Measurements from ENCODE around the gene PAQR6. TPM values are rescaled to one million over a fixed set of nuclear protein-coding genes. Genes with fewer than 3 reads are reported as not detected.

Gene PAQR6
- total RNA-seq, 6 donors from 2014 or later: 1.3 to 10.5 (median 2.9) TPM

DNA sequence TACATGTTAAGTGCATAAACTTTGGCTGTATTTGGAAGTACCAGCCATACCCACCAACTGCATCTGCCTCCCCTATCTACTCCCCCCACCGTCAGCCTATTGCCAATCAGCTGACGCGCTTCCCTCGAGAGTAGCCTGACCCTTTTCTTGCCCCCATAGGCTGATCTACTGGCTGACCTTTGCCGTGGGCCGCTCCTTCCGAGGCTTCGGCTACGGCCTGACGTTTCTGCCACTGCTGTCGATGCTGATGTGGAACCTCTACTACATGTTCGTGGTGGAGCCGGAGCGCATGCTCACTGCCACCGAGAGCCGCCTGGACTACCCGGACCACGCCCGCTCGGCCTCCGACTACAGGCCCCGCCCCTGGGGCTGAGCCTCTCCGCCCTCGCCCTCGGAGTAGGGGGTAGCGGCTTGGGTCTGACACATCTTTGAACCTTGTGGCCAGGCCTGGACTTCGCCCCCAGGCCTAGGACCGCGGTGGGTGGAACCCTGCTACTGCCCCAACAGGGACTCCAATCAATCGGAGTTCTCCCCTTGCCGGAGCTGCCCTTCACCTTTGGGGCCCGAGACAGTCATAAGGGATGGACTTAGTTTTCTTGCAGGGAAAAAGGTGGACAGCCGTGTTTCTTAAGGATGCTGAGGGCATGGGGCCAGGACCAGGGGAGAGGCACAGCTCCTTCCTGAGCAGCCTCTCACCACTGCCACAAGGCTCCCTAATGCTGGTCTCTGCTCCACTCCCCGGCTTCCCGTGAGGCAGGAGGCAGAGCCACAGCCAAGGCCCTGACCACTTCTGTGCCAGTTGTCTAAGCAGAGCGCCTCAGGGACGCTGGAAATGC, 43.6 kb upstream of the PAQR6 start:
- Histone ChIP-seq H3K4me3 (peak overlapping the region; percentile 27 to 52 (median 43)), H3K36me3 (peaks cover 0 to 17% (median 6%) of the 10 kb centered on the region in 4 donors), H3K27ac (peak overlapping the region; percentile 45 to 81 (median 75)), H3K9me3 (no peaks in the 10 kb centered on the region), H3K4me1 (peaks cover 11 to 41% (median 25%) of the 10 kb centered on the region in 4 donors), H3K27me3 (no peaks in the 10 kb centered on the region)
- TF ChIP-seq POLR2A (IDR thresholded peaks at IDR 0.05) (peak in 2 of 4 donors; percentile 27 to 53), POLR2AphosphoS5 (IDR thresholded peaks at IDR 0.05) (peak in 1 of 2 donors; percentile 57), EP300 (IDR thresholded peaks at IDR 0.05) (no peak)
- WGBS, 2 donors: 14 to 29% methylated on average over 13 to 34 of the region's 37 CpGs
- ATAC-seq (ENCODE audit: low FRiP score in 2 of 2): peak; percentile 91 to 97
- peak; percentile 94 to 95 for DNase-seq

- ATAC-seq (ENCODE audit: low FRiP score in 2 of 2) (no peak), DNase-seq (no peak)
- H3K36me3 ChIP-seq: peaks cover 0 to 17% (median 6%) of the 10 kb centered on the region in 4 donors
- H3K4me1 ChIP-seq: peaks cover 8 to 30% (median 19%) of the 10 kb centered on the region in 4 donors
- no peaks in the 10 kb centered on the region for H3K9me3 ChIP-seq
- H3K4me3 ChIP-seq: no peak overlapping the region
- no peaks in the 10 kb centered on the region for H3K27me3 ChIP-seq
- TF ChIP-seq CTCF (IDR thresholded peaks at IDR 0.05) (no peak), EP300 (IDR thresholded peaks at IDR 0.05) (no peak), POLR2A (IDR thresholded peaks at IDR 0.05) (no peak), POLR2AphosphoS5 (IDR thresholded peaks at IDR 0.05) (no peak)
- H3K27ac ChIP-seq: no peak overlapping the region
Measured at GRCh38 chr1:156289857-156290256, 42.0 kb upstream of the PAQR6 start.

DNA sequence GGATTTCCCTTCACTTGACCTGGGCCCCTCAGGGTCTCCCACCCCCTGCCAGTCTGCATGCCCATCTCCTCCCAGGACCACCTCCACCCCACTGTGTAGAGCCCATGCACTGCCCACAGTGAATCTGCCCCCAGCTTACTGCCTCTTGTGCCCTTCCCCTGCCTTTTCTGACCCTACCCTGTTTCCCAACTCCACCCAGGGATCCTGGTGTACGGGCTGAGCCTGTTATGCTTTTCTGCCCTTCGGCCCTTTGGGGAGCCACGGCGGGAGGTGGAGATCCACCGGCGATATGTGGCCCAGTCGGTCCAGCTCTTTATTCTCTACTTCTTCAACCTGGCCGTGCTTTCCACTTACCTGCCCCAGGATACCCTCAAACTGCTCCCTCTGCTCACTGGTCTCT, 38.2 kb upstream of the PAQR6 start:
- Histone ChIP-seq H3K27me3 (no peaks in the 10 kb centered on the region), H3K36me3 (peaks cover 0 to 7% (median 0%) of the 10 kb centered on the region in 4 donors), H3K9me3 (no peaks in the 10 kb centered on the region), H3K4me3 (no peak overlapping the region), H3K4me1 (peaks cover 19 to 34% (median 27%) of the 10 kb centered on the region in 4 donors), H3K27ac (no peak overlapping the region)
- TF ChIP-seq EP300 (IDR thresholded peaks at IDR 0.05): no peak
- no peak for TF ChIP-seq CTCF (IDR thresholded peaks at IDR 0.05)
- no peak for TF ChIP-seq POLR2AphosphoS5 (IDR thresholded peaks at IDR 0.05)
- TF ChIP-seq POLR2A (IDR thresholded peaks at IDR 0.05): no peak
- DNase-seq (no peak), ATAC-seq (ENCODE audit: low FRiP score in 2 of 2) (no peak)
- WGBS, 2 donors: 92 to 97% methylated on average over 8 of the region's 8 CpGs

DNA sequence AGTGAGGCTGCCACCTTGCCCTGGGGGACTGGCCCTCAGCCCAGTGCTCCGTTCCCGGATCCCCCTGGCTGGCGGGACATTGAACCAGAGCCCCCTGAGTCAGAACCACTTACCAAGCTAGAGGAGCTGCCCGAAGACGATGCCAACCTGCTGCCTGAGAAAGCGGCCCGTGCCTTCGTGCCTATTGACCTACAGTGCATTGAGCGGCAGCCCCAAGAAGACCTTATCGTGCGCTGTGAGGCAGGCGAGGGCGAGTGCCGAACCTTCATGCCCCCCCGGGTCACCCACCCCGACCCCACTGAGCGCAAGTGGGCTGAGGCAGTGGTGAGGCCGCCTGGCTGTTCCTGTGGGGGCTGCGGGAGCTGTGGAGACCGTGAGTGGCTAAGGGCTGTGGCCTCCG, 37.6 kb upstream of the PAQR6 start:
- peaks cover 21 to 36% (median 29%) of the 10 kb centered on the region in 4 donors for H3K4me1 ChIP-seq
- no peak for TF ChIP-seq POLR2AphosphoS5 (IDR thresholded peaks at IDR 0.05)
- no peak for TF ChIP-seq POLR2A (IDR thresholded peaks at IDR 0.05)
- no peak for TF ChIP-seq EP300 (IDR thresholded peaks at IDR 0.05)
- TF ChIP-seq CTCF (IDR thresholded peaks at IDR 0.05): no peak
- no peaks in the 10 kb centered on the region for H3K27me3 ChIP-seq
- no peak overlapping the region for H3K4me3 ChIP-seq
- no peak for DNase-seq
- WGBS, 2 donors: 94 to 100% methylated on average over 7 to 20 of the region's 21 CpGs
- peaks cover 0 to 7% (median 0%) of the 10 kb centered on the region in 4 donors for H3K36me3 ChIP-seq
- no peaks in the 10 kb centered on the region for H3K9me3 ChIP-seq
- ATAC-seq (ENCODE audit: low FRiP score in 2 of 2): no peak
- no peak overlapping the region for H3K27ac ChIP-seq

- H3K27ac ChIP-seq: no peak overlapping the region
- DNase-seq: no peak
- WGBS, 2 donors: 60 to 78% methylated on average over 4 of the region's 4 CpGs
- H3K4me3 ChIP-seq: no peak overlapping the region
- peaks cover 21 to 37% (median 28%) of the 10 kb centered on the region in 4 donors for H3K4me1 ChIP-seq
- H3K9me3 ChIP-seq: no peaks in the 10 kb centered on the region
- TF ChIP-seq CTCF (IDR thresholded peaks at IDR 0.05): no peak
- no peaks in the 10 kb centered on the region for H3K27me3 ChIP-seq
- H3K36me3 ChIP-seq: peaks cover 0 to 7% (median 0%) of the 10 kb centered on the region in 4 donors
- ATAC-seq (ENCODE audit: low FRiP score in 2 of 2): no peak
Measured at GRCh38 chr1:156284757-156285156, 36.9 kb upstream of the PAQR6 start.

Data from upper lobe of left lung (tissue), 6 donors.